G401 (cell line): ENCODE results near the gene BRD3OS. TPM values are rescaled to one million over a fixed set of nuclear protein-coding genes. Genes with fewer than 3 reads are reported as not detected.

Source experiments
- DNase-seq: peaks from one replicate; pipeline ENCODE4 v3.0.0-alpha.2; 2015; ENCODE audit warnings: low spot score
- in situ Hi-C: cut with HindIII; loops from 2 replicates; pipeline ENCODE4 v1.10.0; 2016; ENCODE audit warnings: low sequenced_read_pairs, mixed read lengths
- total RNA-seq: library from RNA; depleted of rRNA; stranded (reverse); fragments of >200 nt; shearing (Covaris generic); gene quantifications from 2 replicates; pipeline ENCODE4 v1.2.3, GENCODE V29; 2014

The BRD3OS gene
- total RNA-seq, 1 experiment from 2014 or later: 50.7 TPM

DNA sequence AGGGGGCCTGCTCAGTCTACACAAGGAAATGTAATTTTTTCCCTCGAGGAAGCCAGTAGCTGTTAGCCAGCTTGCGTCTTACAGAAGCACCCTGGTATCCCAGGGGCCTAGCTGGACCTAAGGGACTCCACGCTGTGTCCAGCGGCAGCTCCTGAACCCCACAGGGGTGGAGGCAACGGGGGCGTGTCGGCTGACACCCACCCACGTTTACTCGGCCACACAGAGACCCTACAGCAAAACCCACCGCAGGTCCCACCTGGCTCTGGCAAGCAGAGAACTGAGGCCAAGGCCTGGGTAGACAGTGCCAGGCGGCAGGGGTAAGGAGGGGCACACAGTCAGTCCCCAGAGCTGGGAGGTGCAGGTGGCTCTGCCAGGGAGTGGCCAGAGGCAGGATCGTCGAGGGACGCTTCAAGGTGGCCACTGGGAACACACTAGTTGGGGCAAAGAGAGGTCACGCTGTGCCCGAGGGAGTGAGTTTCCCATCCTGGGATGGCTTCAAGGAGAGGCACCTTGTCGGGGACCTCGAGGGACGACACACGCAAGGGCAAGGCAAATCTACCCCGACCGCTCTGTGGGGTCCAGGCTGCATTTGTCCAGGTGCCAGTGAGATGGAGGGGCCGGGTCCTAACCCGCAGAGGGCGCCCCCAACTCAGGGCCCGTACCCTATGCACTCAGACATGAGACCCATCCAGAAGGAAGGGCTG, 20.7 kb downstream of the BRD3OS start:
- no peak for DNase-seq
- in situ Hi-C loops: no loop called here

DNA sequence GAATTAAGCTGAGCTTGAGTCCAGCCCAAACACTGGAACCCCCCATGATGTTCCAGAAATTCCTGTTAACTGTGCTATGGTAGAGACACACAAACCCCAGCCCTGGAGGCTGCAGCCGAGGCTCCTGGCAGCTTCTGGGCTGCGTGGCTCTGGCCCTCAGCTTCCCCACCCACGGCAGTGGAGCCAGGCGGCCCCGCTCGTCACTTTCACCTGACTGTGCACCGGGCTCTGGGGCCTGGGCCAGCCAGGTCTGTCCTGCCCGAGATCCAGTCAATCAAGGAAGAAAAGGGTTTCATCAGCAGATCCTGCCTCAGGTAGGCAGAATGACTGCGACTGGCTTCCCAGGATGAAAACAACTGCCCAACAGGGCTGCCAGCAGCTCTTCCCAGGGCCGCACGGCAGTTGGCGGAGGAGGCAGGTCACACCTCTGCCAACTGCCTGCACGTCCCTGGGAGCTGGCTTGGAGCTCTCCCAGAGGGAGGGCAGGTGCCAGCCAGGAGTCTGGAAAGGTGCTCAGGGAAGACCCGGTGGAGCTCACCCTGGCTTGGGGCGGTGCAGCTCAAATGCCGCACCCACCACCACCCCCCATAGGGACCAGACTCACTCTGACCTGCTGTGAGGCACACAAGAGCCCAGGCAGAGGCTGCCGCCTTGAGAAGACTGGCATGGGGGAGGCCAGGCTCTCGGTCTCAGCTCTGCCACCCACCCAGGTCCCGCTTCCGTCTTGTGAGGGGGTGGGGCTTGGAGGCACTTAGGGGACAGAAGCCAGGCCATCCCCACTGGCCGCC, 21.8 kb downstream of the BRD3OS start:
- in situ Hi-C loops: no loop called here
- peak; percentile 45 for DNase-seq

DNA sequence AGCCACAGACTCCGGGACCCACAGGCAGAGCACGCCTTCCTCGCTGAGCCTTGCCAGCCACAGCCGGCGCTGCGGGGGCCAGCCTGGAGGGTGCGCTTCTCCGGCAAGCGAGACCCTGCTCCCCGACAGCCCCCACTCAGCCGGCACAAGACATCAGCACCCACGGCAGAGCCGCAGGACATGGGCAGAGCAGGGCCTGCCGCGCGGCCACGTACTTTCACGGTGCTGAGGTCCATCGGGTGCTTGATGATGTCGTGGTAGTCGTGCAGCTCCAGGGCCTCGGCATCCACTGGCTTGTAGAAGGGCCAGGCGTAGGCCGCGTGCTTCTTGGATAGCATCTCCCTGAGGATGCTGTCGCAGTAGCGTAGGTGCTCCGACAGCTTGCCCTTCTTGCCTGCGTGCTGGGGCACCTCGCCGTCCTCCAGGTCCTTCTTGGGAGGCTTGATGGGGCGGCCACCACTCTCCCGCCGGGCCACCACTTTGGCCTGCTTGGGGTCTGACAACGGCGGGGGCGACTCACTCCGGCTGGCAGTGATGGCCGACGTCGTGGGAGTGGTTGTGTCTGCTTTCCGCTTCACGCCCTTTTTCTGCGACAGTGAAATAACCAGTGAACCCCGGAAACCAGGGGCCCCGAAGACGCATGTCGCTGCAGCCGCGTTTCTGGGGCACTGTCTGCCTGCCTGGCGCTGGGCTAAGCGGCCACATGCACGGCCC, 22.7 kb downstream of the BRD3OS start:
- no peak for DNase-seq
- in situ Hi-C loops: no loop called here

DNA sequence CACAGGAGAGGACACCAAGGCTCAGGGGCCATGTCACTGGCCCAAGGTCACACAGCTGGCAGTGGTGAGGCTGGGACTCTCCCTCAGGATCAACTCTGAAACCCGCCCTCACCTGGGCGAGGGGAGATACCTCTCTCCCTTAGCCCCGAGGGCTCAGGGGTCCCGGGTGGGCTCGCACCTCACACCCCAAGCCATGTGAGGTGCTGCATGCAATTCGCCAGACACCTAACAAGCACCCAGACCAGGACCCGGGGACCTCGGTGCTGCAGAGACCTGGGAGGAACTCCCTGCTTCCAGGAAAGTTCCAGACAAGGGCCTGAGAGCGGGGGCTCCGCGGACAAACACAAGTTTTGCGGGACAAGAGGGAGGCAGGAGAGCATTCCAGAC, 23.3 kb downstream of the BRD3OS start:
- no peak for DNase-seq
- in situ Hi-C loops: no loop called here

DNA sequence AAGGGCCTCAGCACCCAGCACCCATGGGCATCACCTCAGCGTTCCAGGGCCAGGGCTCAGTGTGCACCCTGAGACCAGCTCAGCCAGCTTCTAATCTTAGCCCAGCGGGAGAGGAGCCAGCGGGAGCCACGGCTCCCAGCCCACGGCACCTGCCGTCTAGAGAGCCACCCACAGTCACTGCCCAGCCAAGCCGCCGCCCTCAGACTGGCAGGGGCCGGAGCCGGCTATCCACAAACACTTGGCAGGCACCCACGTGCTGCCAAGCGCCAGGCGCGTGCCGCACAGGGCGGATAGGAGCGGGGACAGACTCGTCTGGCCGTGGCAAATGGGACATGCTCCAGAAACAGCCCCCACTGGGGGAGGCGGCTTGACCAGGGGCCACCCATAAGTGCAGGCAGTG, 24.0 kb downstream of the BRD3OS start:
- in situ Hi-C loops: no loop called here
- peak; percentile 21 for DNase-seq

DNA sequence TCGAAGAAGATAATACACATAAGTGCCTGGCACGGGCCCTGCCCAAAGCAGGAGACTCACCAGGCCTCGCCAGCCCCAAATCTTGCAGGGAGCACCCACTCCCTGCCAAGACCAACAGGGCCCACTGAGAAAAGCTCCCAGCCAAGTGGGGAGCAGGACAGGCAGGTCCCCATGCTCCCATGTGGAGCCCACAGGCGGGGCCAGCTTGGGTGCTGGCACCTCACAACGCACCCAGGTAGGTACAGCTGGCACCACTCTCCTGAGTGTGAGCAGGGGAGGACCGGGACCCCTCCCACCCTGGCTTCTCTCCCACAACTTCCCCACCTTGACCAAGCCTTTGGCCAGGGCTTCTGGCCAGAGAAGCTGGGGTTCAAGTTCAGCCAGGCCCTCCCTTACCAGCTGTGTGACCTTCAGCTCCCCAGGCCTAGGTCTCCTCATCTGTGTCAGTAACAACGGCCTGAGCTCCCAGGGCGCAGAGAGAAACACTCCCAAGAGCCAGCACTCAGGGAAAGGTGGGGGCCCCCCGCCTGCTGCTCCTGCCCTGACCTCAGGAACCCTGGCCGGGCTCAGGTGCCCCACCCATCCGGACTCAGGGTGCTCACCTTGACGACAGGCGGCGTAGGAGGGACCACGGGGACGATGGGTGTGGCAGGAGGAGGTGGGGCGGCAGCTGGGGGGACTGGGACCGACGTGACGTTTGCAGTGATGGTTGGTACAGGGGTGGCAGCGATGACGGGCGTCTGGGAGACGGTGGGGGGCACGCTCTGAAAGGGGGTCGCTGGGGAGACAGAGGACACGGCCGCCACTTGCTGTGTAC, 24.7 kb downstream of the BRD3OS start:
- DNase-seq: no peak
- in situ Hi-C loops: no loop called here

DNA sequence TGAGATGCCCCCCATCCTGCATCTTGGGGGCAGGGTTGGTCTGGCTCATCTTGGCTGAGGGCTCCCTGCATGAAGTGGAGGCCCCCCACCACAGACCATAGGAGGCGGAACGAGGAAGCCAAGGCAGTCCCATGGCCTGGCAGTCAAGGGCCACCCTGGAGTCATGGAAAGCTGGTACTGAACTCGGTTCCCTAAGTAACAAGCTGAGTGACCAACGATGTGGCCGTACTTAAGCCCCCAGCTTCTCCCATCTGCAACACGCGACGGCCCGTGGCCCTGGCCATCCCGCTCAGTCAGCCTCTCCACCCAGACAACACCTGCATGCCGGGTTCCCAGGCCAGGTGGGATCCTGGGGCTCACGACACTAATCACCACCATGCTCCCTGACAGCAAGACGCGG, 25.4 kb downstream of the BRD3OS start:
- in situ Hi-C loops: no loop called here

DNA sequence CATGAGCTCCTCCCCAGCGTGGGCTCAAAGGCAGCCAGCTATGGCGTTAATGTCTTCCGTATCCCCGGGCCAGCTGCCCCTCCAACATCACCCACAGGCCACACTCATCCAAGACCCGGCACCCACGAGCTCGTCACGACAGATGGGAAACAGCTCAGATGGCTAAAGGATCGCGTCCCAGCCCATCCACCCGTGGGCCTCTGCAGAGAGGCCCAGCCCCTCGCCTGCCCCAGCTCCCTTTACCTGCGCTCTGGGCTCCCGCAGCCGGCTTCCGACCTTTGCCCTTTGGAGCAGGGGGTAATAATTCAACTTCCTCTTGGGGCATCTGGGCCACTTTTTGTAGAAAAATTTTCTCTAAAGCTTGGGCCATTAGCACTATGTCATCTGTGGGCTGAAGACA, 26.0 kb downstream of the BRD3OS start:
- in situ Hi-C loops: no loop called here
- DNase-seq: no peak

More for the DNA sequence above, 25.4 kb downstream of the BRD3OS start:
- DNase-seq: no peak

DNA sequence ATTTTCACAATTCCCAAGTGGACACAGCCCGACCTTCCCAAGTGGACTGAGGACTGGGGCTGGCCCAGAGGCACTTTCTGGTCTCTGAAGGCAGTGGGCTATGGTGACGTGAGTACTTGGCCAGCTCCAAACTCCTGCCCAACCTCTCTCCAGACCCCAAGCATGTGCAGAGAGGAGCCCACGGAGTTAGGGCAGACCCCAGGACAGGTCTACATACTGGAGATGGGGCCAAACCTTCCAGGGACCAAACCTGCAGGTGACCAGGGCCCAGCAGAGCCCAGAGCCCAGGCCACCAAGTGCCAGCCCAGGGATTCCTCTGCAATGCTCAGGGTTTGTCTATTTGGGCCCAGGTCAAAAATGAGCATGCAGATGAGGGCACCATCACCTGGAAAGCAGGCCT, 27.2 kb downstream of the BRD3OS start:
- in situ Hi-C loops: no loop called here

DNA sequence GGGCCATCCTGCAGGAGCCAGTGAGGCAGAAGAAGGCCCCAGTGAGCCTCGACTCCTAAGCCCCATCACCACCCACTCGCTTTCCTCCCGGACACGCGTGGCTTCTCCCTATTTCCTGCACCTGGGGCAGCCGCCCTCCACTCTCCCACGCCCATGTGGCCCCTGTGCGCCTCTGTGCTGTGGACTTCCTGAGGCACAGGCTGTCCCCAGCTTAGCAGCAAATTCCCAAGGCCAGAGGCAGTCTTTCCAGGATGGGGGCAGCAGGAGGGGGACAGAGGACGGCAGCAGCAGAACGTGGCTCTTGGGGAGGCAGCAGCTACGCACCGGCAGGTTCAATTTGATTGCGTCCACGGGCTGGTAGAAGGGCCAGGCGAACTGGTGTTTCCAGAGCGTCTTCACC, 27.7 kb downstream of the BRD3OS start:
- in situ Hi-C loops: no loop called here
- no peak for DNase-seq

More for the DNA sequence above, 27.2 kb downstream of the BRD3OS start:
- no peak for DNase-seq

DNA sequence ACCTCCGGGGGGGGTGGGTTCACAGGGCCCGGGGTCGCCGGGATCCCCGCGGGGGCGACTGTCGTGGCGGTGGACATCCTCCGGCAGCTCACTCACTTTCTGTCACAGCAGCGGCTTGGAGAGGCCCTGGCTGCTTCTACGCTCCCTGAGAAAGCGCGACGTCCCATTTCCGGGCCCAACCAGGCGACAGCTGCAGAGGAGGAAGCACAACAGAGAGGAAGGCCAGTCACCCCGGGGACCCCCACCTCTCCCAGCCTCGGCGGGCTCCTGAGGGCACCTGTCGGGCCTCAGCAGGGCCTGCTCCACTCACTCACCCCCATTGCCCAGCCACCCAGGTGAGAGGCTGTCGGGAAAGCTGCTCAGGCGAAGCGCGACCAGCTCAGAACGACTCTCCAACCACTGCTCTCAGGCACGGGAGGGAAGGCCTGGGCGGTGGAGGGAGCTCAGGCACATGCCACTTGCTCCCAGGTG, 28.2 kb downstream of the BRD3OS start:
- no peak for DNase-seq

DNA sequence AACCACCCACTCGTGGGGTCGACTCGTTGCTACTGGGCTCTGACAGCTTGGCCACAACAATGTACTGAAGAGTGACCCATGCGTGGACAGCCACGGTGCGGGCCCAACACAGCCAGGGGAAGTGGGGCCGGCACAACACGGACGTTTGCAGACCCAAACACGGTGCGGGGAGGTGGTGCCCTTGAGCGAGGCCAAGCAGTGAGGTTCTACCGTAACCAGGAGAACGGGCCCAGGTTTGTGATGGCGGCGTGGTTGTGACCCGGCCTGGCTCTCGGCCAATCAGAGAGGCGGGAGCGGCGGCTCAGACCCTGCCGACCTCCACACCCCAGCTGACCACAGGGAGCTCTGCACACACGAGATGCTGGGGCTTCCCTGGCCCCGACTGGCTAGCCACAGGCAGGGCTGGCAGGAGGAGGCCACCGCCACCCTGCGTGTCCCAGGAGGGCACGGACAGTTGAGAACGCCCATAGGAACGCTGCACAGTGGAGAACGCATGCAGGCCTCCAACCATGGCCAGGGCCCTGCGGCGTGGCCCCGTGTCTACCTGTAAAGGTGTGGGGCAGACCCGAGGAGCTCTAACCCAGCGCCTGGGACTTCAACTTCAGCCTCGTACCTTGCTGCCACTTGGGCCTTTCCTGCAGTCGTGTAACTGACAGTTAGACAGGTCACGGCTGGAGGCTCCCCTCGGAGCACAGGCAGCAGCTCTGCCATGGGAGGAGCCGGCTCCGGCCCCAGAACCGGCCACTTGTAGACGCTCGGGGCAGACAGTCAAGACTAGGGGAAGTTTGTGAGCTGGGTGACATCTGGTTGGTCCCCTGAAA, 28.9 kb downstream of the BRD3OS start:
- DNase-seq: no peak
- in situ Hi-C loops: no loop called here

More for the DNA sequence above, 28.2 kb downstream of the BRD3OS start:
- in situ Hi-C loops: no loop called here

DNA sequence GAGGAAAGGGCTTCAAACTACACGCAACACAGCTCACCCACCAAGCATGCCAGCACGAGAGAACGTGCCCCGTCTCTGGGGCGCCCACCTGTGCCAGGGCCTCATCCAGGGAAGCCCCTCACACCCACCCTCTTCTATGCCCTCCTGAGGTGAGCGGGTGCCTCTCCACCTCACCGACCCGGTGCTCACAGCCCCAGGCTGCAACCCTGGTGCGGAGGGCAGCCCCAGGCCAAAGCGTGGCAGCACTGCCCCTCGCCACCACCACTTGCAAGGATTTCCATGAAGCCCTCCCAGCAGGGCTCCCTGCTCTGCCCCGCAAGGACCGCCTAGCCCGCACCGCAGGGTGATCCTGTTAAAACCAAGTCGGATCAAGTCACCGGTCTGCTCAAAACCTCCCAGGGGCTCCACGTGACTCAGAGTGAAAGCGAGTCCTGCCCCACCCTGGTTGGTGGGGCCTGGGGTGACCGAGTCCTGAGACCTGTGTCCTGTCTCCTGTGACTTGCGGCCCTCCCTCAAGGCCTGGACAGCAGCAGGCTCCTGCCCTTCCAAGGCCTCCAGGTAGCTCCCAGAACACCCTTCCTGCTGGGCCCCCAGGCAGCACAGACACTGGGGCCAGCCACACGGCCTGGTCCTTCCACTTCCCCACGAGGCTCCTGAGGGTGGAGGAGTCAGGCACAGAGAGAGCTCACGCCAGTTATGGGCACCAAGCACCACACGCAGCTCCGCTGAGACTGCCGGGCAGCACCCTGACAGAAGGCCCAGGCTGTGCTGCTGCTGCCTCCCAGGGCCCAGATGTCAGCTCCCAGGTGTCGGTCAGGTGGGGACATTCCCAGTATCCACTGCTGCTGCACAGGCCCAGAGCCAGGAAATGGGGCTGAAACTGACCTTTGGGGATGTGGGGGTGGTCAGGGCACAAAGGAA, 29.9 kb downstream of the BRD3OS start:
- in situ Hi-C loops: no loop called here

DNA sequence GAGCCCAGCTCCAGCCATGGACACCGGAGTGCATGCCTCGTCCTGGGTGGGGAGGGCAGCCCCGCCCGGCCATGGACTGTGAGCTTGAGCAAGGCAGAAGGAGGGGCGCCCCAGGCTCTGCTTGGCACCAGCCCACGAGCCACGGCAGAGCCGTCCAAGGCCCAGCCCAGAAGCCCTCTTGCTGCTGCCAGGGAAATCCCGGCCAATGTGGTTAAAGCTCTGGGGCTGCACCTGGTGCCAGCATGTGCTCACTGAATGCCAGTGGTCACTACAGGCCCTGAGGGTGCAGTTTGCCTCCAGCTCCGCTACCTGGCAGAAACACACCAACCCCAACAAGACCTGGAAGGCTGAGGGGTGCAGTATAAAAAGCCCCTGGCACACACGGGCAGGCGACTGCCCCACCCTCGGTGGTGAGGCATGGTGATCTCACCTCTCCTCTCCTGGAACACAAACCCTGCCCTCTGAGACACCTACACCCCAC, 30.7 kb downstream of the BRD3OS start:
- in situ Hi-C loops: no loop called here
- DNase-seq: peak; percentile 93

More for the DNA sequence above, 29.9 kb downstream of the BRD3OS start:
- DNase-seq: no peak

DNA sequence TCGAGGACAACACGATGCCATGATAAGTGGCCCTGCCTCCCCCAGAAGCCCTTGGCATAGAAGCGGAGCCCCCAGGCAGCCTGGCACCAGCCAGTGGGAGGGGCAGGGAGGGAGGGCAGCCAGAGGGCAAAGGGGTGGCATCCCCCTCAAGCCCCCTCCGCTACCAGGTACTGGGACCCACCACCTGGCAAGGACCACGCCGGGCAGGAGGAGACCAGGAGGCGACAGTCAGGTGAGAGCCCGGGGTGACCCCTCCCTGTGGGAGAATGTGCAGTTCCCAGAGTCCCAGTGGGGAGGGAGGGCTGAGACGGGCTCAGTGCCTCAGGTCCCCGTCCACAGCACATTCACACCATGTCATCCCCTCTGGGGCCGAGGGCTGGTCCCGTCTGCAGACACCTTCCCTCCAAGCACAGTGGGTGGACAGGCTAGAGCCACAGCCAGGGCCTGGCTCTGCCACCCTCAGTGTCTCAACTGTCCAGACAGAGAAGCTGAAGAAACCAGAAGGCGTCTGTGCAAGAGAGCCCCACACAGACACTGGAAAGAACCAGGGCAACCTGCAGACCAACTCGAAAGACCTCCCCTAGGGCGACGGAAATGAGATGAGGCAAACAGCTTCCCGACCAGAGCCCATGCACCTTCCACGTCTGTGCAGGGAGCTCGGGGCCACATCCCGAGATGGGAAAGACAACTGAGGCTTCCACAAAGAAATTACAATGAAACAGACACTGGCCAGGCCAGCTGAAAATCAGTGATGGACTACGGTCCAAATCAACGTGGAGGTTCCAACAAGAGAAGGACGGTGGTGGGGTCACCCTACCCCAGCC, 31.4 kb downstream of the BRD3OS start:
- in situ Hi-C loops: no loop called here
- no peak for DNase-seq

DNA sequence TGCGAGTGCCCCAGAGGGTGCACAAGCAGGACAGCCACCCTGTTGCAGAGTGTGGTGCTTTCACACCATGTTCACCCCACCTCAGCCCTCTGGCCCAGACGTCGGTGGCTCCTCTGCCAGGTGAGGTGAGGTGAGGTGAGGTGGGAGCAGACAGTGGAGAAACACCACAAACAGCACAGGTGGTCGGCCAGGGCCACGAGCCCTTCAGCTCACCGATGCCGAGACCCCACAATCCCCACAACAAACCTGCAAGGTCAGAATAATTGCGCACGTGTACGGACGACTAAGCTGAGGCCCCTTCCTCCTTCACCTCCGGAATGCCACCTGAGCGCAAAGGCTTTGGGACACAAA, 32.0 kb downstream of the BRD3OS start:
- DNase-seq: no peak
- in situ Hi-C loops: no loop called here
